Measurements from ENCODE around the gene CLMN.

The CLMN gene, protein sequence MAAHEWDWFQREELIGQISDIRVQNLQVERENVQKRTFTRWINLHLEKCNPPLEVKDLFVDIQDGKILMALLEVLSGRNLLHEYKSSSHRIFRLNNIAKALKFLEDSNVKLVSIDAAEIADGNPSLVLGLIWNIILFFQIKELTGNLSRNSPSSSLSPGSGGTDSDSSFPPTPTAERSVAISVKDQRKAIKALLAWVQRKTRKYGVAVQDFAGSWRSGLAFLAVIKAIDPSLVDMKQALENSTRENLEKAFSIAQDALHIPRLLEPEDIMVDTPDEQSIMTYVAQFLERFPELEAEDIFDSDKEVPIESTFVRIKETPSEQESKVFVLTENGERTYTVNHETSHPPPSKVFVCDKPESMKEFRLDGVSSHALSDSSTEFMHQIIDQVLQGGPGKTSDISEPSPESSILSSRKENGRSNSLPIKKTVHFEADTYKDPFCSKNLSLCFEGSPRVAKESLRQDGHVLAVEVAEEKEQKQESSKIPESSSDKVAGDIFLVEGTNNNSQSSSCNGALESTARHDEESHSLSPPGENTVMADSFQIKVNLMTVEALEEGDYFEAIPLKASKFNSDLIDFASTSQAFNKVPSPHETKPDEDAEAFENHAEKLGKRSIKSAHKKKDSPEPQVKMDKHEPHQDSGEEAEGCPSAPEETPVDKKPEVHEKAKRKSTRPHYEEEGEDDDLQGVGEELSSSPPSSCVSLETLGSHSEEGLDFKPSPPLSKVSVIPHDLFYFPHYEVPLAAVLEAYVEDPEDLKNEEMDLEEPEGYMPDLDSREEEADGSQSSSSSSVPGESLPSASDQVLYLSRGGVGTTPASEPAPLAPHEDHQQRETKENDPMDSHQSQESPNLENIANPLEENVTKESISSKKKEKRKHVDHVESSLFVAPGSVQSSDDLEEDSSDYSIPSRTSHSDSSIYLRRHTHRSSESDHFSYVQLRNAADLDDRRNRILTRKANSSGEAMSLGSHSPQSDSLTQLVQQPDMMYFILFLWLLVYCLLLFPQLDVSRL

DNA sequence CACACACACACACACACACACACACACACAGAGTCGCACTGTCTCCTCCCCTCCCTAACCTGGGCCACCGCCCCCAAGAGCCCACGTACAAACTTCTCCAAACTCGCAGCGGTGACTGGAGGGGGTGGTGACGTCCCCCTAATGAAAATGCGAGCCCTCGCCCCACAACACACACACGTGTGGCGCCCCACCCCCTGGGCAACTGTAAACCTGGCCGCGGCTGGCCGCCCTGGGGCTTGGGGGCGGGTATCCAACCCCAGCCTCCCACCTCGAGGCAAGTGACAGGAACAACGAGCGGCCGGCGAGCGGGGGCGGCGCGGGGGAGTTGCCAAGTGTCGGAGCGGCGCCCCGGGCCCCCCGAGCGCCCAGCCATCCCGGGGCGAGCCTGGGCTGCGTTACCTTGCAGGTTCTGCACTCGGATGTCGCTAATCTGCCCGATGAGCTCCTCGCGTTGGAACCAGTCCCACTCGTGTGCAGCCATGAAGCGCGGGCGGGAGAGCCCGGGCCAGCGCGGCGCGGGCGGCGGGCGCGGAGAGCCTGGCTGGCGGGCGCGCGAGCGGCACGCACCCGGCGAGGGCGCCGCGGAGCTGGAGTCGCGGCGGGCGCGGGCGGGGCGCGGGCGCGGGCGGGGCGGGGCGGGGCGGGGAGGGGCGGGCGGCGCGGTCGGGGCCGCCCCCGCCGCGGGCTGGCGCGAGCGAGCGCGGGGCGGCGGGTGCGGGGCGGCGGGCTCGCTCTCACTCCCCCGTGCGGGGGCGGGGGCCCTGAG lies at the start of gene CLMN:
TSS of gene CLMN (minus strand) at position 597 of the 766 bp plus-strand sequence. CDS start at position 481, 116 bp downstream.
- no peak for DNase-seq

DNA sequence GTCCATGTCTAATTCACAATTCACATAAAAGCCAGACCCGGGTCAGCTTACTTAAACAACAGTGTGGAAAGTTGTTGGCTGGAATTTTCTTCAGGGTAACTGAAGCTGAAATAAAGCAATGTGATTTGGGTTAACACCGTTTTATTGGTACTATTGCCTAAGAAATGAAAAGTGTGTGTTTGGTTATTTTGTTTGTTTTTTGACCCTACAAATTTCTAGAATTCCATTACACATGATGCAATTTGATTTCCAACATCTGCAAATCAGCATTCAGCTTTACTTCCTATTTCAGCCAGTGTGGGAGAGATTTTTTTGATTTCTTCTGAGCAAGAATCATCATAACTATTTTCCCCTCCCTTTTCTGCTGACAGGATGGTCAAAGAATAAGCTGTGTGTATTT lies 45.7 kb upstream of the CLMN start:
- no peak for DNase-seq

DNA sequence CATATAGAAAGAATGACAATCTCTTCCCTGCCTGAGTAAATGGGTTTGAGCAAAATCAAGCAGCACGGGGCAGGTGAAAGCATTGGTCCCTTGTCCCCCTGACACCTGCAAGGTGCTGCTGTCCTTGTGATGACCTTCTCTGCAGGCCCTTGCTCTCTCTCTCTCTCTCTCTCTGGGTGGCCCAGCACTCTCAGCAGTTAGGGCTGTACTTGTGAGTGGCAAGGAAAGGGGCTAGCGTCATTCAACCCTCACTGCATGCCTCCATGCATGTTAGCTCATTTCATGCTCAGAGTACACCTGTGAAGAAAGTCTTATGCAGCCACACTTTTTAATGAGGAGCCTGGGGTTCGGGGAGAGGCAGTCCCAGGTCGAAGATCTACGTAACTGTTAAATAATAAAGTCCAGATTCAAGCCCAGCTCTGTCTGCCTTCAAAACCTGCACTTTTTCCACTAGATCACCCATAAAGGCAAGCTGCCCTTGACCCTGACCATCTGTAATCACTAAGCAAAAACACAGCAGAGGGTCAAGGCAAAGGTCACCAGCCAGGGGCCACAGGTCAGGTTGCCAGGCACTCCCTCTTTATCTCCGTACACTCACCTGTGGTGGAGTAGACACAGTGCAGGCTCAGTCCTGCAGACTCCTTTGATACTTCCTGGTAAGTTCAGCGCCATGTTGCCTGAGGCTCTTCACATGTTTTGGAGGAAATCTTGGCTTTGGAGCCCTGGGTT lies 44.9 kb upstream of the CLMN start:
- DNase-seq = no peak

DNA sequence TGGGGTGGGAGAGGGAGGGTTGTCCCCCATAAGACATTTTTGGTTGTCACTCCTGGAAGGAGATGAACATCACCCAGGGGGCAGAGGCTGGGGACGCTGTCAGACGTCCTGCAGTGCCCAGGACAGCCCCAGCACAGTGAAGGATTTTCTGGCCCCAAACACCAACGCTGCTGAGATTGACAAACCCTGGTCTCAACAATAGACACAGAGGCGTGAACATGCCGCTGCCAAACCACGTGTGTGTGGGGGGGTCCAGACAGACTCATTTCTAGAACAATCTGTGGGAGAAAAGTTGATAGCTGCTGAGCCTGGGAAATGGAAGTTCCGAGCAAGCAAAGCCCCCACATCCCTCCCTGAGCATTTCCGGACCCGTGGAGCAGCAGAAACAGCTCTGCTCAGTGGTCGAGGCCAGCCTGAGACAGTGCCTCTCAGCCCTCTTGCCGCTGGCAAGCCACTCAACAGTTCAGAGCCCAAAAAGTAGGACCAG lies 43.8 kb upstream of the CLMN start:
- DNase-seq = no peak

DNA sequence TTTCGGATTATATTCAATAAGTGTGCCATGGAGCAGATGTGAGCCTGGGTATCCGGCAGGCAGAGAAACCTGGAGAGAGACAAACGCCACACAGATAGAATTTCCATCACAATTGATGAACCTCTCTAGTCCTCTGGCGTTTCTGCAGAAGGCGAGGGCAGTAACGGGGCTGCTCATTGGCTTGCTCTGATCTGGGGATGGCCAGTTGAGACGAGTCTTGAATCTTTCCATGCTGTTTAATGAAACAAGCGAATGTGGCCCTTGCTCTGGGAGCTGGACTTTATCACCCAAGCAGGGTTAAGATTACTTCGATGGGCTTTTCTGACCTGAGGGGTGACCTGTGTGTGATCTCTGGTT lies 42.4 kb upstream of the CLMN start:
- no peak for DNase-seq

DNA sequence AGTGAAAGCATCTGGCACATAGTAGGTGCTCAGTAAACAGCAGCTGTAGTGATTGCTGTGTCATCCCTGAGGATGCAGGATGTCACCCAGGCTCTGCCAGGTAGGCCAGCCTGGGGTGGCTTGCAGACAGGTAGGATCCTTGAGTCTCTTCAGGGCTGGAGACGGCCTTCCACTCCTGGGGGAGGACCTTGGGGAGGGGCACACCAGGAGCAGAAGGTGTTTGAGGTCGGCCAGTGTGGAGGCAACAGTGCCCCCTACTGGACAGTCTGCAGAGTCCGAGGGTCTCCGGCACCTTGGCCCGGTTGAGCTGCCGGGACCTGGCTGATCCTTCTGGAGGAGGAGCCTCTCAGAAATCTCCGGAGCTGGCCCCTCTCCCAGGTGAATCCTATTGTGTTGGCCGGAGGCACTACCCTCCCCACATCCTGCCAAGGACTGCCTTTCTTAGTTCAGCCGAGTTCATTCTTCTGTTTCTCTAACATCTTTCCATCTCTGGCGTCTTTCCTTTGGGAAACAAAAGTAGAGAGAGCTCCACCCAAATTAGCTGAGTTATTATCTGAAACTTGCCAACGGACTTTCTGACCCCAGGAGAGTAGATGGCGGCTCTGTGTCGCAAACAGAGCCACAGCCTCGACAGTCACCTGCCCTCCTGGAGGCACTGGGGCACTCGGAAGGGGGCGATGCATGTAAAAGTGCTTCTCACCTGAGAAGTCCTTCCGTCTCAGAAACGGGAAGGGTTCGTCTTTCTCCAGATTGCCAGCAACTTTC lies 41.8 kb upstream of the CLMN start:
- DNase-seq = no peak

DNA sequence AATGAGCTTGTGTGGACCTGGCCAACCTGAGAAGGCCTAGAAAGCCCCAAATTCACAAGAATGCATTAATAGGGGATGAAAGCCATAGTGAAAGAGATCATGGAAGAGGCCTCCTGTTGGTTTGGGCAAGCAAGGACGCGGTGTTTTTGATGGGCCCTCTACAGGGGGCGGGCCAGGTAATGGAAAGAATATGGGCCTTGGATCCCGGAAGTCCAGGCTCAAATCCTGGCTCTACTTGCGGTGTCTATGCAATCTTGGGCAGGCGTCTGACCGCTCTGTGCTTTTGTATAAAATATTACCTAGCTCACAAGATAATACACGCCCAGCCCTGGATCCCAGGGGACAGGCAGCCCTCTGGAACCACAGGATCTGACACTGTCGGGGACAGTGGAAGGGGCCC lies 41.1 kb upstream of the CLMN start:
- no peak for DNase-seq

DNA sequence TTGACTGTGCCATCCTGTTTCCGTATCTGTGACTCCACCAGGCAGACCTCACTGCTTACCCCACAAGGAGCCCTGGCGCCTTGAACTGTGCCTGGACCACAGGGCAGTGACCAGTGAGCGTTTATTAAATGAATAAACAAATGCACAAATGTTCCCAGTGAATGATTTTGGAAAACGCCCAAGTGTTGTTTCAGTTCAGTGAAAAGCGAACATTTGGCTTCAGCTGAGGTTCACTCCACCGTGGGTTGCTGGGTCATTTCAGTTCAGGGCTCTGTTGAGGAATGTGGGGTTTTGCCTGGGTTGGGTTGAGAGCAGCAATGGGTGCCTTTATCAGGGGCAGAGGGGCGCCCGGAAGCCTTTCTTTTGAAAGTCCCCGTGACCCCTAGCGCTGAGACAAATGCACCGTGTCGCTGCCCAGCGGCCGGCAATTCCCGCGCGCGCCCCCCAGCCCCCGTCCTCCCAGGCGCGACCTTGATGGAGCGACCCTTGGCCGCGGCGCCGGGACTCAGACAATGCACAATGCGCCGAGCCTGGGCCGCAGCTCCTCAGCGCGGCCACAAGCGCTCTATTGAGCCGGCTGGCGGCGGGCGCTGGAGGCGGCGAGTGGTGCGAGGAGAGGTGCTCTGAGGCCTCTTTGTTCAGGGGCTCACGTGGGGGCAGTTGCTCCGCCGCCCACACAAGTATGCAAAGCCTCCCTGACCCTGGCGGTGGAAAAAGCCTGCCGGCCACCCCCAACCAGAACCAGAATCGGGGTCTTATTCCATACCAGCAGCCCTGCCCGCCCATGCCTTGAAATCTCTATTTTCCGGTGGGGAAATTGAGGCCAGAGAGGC lies 40.5 kb upstream of the CLMN start:
- no peak for DNase-seq

DNA sequence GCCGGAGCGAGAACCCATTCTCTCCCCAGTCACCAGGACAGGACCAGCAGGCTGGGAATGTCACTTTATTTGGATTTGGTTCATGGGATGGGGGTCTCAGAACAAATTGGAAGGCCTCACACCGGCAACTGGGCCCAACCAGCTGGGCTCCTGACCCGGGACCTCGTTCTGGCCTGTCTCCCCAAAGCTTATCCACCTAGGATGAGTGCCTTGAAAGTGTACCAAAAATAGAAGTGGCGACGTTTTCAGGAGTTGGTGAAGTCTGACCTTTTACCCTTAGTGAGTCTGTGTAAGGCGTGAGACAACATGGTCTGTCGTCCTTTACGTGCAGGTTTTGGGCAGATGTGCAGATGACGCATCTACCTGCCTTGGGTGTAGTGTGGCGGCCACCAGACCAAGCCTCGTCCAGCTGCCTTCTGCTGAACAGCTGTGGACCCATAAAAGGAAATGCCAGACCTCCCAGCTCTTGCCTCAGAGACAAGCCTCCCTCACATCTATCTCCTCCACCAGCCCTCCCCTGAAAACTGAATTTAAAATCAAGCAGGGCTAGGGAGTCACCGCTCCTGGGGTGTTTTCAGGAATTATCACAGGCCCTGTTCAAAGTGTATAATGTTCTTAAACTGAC lies 36.6 kb upstream of the CLMN start:
- no peak for DNase-seq

DNA sequence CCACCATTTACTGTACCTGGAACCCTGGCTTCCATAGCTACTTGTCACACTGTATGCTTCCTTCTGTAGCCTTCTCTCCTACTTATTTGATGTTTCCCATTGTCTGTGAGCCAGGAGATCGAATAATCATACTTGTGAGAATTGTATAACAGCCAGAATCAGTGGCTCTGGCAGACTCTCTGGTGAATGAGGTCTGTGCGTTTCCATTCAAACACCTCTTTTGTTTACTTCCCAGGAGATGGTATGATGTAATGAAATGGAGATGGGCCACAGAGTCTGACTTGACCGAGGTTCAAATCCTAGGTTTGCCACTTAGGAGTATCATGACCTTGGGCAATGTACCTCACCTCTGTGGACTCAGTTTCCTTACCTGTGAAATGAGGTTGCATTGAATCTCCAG lies 35.7 kb upstream of the CLMN start:
- DNase-seq = no peak

DNA sequence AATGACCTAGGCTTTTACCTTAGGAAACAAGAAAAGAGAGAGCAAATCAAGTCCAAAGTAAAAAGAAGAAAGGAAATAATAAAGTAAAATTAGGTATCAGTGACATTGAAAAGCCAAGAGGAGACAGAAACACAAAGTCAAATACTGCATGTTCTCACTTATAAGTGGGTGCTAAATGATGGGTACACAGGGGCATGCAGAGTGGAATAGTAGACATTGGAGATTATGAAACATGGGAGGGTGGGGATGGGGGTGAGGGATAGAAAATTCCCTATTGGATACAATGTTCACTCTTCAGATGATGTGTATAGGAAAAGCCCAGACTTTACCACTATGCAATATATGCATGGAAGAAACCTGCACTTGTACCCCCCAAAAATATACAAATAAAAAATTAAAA lies 35.1 kb upstream of the CLMN start:
- no peak for DNase-seq

DNA sequence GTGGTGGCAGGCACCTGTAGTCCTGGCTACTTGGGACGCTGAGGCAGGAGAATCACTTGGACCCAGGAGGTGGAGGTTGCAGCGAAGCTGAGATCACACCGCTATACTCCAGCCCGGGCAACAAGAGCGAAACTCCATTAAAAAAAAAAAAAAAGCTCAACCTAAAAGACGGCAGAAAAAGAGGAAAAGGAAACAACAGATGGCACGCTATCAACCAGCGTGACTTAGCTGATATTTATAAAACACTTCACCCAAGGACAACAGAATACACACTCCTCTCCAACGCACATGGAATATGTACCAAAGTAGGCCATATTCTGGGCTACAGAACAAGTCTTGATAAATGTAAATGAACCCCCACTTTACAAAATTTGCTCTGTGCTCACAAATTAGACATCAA lies 34.0 kb upstream of the CLMN start:
- DNase-seq = no peak

DNA sequence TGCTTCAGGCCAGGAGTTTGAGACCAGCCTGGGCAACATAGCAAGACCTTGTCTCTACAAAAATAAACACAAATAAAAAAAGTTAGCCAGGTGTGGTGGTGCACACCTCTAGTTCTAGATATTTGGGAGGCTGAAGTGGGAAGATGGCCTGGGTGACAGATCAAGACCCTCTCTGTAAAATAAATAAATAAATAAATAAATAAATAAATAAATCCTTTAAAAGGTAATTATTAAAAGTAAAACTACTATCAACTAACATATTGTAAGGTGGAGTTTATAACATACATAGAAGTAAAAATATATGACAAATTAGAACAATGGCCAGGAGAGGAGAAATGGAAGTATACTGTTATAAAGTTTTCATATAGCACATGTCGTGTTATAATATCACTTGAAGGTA lies 33.3 kb upstream of the CLMN start:
- no peak for DNase-seq

DNA sequence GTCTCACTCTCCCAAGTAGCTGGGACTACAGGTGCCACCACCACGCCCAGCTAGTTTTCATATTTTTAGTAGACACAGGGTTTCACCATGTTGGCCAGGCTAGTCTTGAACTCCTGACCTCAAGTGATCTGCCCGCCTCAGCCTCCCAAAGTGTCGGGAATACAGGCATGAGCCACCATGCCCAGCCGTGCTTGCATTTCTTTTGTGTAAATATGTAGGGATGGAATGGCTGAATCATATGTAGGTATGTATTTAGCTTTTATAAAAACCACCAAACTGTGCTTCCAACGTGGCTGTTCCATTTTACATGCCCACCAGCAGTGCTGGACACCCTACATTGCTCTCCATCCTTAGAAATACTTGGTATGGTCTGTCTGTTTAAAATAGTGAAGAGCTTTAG lies 32.8 kb upstream of the CLMN start:
- DNase-seq = no peak

DNA sequence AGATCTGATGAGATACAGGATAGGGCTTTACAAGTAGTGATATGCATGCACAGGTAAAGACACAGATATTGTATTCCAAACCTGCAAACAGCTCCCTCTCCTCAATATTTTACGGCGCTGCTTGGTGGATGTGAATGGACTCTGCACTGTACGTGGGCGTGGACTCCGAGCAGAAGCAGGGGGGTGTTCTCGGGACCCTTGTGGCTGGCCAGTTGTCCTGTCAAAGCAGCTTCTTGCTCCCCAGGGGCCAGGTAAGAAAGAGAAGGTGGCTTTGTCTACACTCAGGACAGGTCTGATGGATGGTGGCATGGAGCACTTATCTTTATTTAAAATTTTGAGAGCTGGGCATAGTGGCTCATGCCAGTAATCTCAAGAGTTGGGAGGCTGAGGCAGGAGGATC lies 29.5 kb upstream of the CLMN start:
- no peak for DNase-seq

DNA sequence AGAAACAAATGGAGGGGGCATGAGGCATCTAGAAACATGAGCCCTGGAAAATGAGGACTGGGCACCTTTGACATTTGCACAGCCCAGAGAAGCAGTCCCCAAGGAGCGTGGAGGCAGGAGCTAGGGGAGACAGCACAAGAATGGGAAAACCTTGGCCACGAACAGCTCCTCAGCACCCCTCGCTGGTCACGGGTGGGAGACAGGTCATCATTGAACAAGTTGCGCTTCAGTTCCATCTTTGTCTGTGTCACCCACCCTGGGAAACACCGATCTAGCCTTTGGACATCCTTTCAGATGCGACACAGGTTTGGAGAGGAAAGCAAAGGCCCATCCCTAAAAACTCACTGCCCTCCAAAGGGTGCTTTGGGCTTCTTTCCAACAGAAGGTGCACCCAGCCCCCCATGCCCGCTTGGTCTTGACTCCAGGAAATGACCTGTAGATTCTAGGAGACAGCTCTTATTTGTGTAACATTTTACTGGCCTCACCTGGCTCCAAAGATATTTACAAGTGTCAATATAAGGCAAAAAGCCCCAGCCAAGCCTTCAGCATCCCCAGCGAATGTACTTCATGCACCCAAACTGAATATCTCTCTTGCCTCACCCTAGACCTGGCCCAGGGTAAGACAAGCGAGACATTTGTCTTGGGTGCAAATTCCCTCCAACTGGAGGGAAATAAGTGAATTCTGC lies 28.8 kb upstream of the CLMN start:
- no peak for DNase-seq

DNA sequence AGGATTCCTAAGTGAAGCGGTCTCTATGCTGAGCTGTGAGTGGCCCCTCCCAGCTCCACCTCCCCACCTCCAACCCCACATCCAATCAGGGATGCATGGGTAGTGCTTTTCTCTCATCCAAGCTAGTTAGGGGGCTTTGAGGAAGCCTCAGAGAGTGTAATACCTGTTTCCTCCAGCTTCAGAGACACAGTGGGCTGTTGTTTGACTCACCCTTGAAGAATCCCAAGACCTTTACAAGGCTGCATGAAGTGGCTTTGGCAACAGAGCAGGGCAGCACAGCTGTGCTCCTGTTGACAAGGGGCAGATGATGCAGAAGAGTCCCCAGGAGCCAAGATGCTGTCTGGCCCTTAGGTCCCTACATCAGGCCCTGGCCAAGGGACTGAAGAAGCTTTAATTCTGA lies 27.1 kb upstream of the CLMN start:
- DNase-seq = no peak

DNA sequence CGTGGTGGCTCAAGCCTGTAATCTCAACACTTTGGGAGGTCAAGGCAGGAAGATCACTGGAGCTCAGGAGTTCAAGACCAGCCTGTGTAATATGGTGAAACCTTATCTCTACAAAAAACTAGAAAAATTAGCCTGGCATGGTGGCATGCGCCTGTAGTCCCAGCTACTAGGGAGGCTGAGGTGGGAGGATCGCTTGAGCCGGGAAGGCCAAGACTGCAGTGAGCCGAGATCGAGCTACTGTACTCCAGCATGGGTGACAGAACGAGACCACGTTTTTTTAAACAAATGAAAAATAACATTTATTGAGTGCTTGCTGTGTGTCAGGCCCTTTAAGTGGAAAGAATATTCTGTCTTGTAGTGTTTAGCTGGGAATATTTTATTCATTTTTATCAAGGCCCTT lies 26.6 kb upstream of the CLMN start:
- DNase-seq = no peak

DNA sequence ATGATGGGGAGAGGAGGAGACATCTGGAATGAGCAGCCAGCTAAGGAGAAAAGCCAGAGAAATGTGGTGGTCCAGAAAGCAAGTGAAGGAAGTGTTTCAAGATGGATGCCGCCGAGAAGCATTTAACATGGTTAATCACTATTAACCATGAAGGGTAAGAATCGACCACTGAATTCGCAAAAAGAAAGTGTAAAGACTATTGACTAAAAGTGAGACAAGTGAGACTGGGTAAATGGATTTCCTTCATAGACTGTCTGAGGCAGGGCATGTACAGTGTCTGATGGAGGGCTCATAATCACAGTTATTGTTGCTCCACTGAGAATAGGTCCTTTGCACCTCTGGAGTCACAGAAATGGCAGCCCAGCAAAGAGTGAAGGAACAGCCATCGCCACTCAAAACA lies 25.3 kb upstream of the CLMN start:
- no peak for DNase-seq

DNA sequence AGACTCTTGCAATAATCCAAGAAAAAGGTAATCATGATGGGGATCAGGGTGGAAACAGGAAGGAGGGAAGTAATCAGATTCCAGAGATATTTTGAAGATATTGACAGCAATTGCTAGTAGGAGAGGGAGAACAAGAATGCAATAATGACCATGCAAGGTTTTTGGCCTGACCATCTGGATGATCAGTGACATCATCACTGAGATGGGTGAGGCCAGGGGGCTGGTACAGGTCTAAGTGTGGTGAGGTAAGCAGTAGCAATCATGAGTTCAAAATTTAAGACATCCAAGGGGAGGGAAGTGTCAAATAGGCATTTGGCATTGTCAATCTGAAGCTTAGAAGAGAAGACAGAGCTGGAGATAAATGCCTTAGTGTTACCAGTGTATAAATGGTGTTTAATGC lies 24.8 kb upstream of the CLMN start:
- DNase-seq = no peak

All from SHP77 treated with DMSO at 0.1 percent for 48 hours (cell line).